ENCODE results near the gene CELA3A.

- TF ChIP-seq POLR2A (IDR thresholded peaks at IDR 0.05; ENCODE audit: low read length) (no peak), CTCF (IDR thresholded peaks at IDR 0.05) (peak; percentile 5; the same call in 1 of the 3 replicates), USF2 (IDR thresholded peaks at IDR 0.05) (no peak), KDM1A (IDR thresholded peaks at IDR 0.05; ENCODE audit: low read depth) (no peak), CHD4 (IDR thresholded peaks at IDR 0.05; ENCODE audit: borderline replicate concordance) (no peak), BCL3 (IDR thresholded peaks at IDR 0.05) (0 out of 3 replicates have a peak, but pooled peaks have one; percentile 12), RAD21 (conservative IDR thresholded peaks at IDR 0.05 in 1 of 2, IDR thresholded peaks at IDR 0.05 in 1 of 2) (peak in 1 of 2 experiments; percentile 8; a peak in 1 of 5 replicates), MYC (IDR thresholded peaks at IDR 0.05; ENCODE audit: borderline replicate concordance, low read length) (no peak), REST (IDR thresholded peaks at IDR 0.05) (no peak), ATOH8 (CRISPR knock-in tag; IDR thresholded peaks at IDR 0.05; ENCODE audit: low read depth) (no peak)
These were observed 23.3 kb downstream of the CELA3A start for GRCh38 chr1:22024485-22025367.
